ENCODE measurements around the gene ASTN1. TPM values are rescaled to one million over a fixed set of nuclear protein-coding genes. Genes with fewer than 3 reads are reported as not detected.

ASTN1 gene
- total and polyA plus RNA-seq, 9 of the 15 experiments (the other 6 are each of a cell fraction or from before 2014, with no cell fraction given) = 0.05 to 0.22 (median 0.18) TPM

DNA sequence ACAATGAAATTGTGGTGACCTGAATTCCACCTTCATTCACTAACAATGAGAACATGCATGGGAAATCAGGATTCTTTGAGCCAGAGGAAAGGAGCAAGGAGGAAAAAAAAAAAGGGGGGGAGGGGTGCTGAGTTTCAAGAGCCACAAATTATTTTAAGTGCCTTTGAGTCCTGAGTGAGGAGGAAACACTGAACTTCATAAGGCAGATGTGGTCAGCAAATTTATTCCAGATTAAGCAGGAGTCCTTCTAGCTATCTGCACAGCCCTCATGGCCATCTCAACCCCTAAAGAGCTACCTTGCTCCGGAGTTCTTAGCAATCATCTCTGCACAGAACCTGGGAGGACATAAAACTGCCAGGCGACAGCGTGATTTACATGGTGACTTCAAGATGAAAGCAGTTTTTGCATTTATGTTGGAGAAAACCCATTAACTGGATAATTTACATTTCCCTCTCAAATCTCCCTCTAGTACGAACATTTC, 21.7 kb downstream of the ASTN1 start (continued):
- TF ChIP-seq CEBPG (CRISPR knock-in tag; IDR thresholded peaks at IDR 0.05) (no peak), CEBPG (tag; conservative IDR thresholded peaks at IDR 0.05 in 1 of 2, IDR thresholded peaks at IDR 0.05 in 1 of 2) (no peak), ZNF12 (CRISPR knock-in tag; IDR thresholded peaks at IDR 0.05) (no peak), BMI1 (IDR thresholded peaks at IDR 0.05; ENCODE audit: low read length) (no peak), MLLT1 (IDR thresholded peaks at IDR 0.05) (no peak), ZNF354B (CRISPR knock-in tag; IDR thresholded peaks at IDR 0.05) (no peak), TAF15 (IDR thresholded peaks at IDR 0.05; ENCODE audit: low read depth, low read length) (no peak)
- TF ChIP-seq, protein P1, sequence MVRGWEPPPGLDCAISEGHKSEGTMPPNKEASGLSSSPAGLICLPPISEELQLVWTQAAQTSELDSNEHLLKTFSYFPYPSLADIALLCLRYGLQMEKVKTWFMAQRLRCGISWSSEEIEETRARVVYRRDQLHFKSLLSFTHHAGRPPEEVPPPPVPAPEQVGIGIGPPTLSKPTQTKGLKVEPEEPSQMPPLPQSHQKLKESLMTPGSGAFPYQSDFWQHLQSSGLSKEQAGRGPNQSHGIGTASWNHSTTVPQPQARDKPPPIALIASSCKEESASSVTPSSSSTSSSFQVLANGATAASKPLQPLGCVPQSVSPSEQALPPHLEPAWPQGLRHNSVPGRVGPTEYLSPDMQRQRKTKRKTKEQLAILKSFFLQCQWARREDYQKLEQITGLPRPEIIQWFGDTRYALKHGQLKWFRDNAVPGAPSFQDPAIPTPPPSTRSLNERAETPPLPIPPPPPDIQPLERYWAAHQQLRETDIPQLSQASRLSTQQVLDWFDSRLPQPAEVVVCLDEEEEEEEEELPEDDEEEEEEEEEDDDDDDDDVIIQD (CRISPR knock-in tag; IDR thresholded peaks at IDR 0.05) = no peak
- TF ChIP-seq, protein P2, sequence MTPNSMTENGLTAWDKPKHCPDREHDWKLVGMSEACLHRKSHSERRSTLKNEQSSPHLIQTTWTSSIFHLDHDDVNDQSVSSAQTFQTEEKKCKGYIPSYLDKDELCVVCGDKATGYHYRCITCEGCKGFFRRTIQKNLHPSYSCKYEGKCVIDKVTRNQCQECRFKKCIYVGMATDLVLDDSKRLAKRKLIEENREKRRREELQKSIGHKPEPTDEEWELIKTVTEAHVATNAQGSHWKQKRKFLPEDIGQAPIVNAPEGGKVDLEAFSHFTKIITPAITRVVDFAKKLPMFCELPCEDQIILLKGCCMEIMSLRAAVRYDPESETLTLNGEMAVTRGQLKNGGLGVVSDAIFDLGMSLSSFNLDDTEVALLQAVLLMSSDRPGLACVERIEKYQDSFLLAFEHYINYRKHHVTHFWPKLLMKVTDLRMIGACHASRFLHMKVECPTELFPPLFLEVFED (CRISPR knock-in tag; conservative IDR thresholded peaks at IDR 0.05) = no peak
- TF ChIP-seq, protein P3, sequence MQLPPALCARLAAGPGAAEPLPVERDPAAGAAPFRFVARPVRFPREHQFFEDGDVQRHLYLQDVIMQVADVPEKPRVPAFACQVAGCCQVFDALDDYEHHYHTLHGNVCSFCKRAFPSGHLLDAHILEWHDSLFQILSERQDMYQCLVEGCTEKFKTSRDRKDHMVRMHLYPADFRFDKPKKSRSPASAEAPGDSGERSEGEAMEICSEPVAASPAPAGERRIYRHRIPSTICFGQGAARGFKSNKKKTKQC (CRISPR knock-in tag; IDR thresholded peaks at IDR 0.05) = no peak

Measured in K562 (cell line).